GM23338 (cell line): ENCODE results near the gene PTAR1. TPM values are rescaled to one million over a fixed set of nuclear protein-coding genes. Genes with fewer than 3 reads are reported as not detected.

Experiments used
- ATAC-seq: fragments of 200-7000 bp; cut with Tn5 transposase; 3 replicates; pipeline ENCODE4 v1.9.1; 2020
- DNase-seq: peaks from one replicate; pipeline ENCODE4 v3.0.0-alpha.2; 2015; ENCODE audit warnings: low spot score
- H2AFZ ChIP-seq: fragments of 200-600 bp; sonication (generic); 2 replicates; pipeline ENCODE4 v1.8.0; 2016; ENCODE audit warnings: antibody characterized with exemption, mild to moderate bottlenecking, moderate library complexity
- H3F3A ChIP-seq: fragments of 200-600 bp; sonication (generic); replicated peaks from 2 replicates; pipeline ENCODE4 v1.8.0; 2017; ENCODE audit warnings: antibody characterized with exemption, mixed run types, low read depth
- H3K27ac ChIP-seq: fragments of 200-600 bp; sonication (generic); 2 replicates; pipeline ENCODE4 v1.6.1; 2016; ENCODE audit warnings: low read depth
- H3K27me3 ChIP-seq: fragments of 200-600 bp; sonication (generic); 2 replicates; pipeline ENCODE4 v1.8.0; 2016; ENCODE audit warnings: mild to moderate bottlenecking, mixed run types, moderate library complexity; ENCODE audit not compliant: insufficient read depth
- H3K36me3 ChIP-seq: fragments of 200-600 bp; sonication (generic); 2 replicates; pipeline ENCODE4 v1.8.0; 2016; ENCODE audit warnings: mild to moderate bottlenecking; ENCODE audit not compliant: insufficient read depth
- H3K4me1 ChIP-seq: fragments of 200-600 bp; sonication (generic); 2 replicates; pipeline ENCODE4 v1.8.0; 2016; ENCODE audit warnings: mild to moderate bottlenecking, moderate library complexity; ENCODE audit not compliant: insufficient read depth
- H3K4me2 ChIP-seq: fragments of 200-600 bp; sonication (generic); 2 replicates; pipeline ENCODE4 v1.7.1; 2017; ENCODE audit warnings: mixed run types
- H3K4me3 ChIP-seq: fragments of 200-600 bp; sonication (generic); 2 replicates; pipeline ENCODE4 v1.6.1; 2016; ENCODE audit warnings: mixed run types
- H3K79me2 ChIP-seq: fragments of 200-600 bp; sonication (generic); replicated peaks from 2 replicates; pipeline ENCODE4 v1.8.0; 2017; ENCODE audit warnings: mild to moderate bottlenecking; ENCODE audit not compliant: insufficient read depth
- H3K9me2 ChIP-seq: fragments of 200-600 bp; sonication (generic); 2 replicates; pipeline ENCODE4 v1.8.0; 2017; ENCODE audit not compliant: insufficient read depth
- H4K20me1 ChIP-seq: fragments of 200-600 bp; sonication (generic); replicated peaks from 2 replicates; pipeline ENCODE4 v1.8.0; 2017; ENCODE audit warnings: mild to moderate bottlenecking; ENCODE audit not compliant: insufficient read depth
- H3K27ac Mint-ChIP-seq: 2 replicates; pipeline ENCODE4 v1.8.0; 2020; ENCODE audit warnings: inconsistent platforms, mild to moderate bottlenecking, moderate library complexity, mixed read lengths
- H3K27me3 Mint-ChIP-seq: 3 replicates; pipeline ENCODE4 v1.8.0; 2022; ENCODE audit warnings: low read depth, mild to moderate bottlenecking, moderate library complexity, mixed read lengths, inconsistent platforms; ENCODE audit not compliant: insufficient read depth, poor library complexity
- H3K36me3 Mint-ChIP-seq: 3 replicates; pipeline ENCODE4 v1.8.0; 2021; ENCODE audit warnings: low read depth, mild to moderate bottlenecking, inconsistent platforms, moderate library complexity, mixed read lengths
- H3K4me1 Mint-ChIP-seq: 3 replicates; pipeline ENCODE4 v1.8.0; 2020; ENCODE audit warnings: mild to moderate bottlenecking, inconsistent platforms, mixed read lengths
- H3K4me3 Mint-ChIP-seq: 3 replicates; pipeline ENCODE4 v1.8.0; 2021; ENCODE audit warnings: moderate library complexity, mild to moderate bottlenecking, inconsistent platforms, mixed read lengths
- H3K9me3 Mint-ChIP-seq: 3 replicates; pipeline ENCODE4 v1.8.0; 2020; ENCODE audit warnings: moderate library complexity, mild to moderate bottlenecking, inconsistent platforms, mixed read lengths
- CREB1 ChIP-seq: fragments of 250-450 bp; sonication (Bioruptor Pico); IDR thresholded peaks from 2 replicates; pipeline ENCODE4 v1.5.0; 2020; ENCODE audit warnings: low read depth, mild to moderate bottlenecking, moderate library complexity
- ETS1 ChIP-seq: IDR thresholded peaks from 2 replicates; pipeline ENCODE4 v1.6.1; 2016; ENCODE audit warnings: antibody characterized with exemption
- EZH2 ChIP-seq: fragments of 200-600 bp; sonication (generic); IDR thresholded peaks from one replicate; pipeline ENCODE4 v1.8.0; 2017; ENCODE audit warnings: antibody characterized with exemption, mild to moderate bottlenecking, low read depth; ENCODE audit not compliant: unreplicated experiment
- EZH2phosphoT487 ChIP-seq: fragments of 200-600 bp; sonication (generic); IDR thresholded peaks from one replicate; pipeline ENCODE4 v1.8.1; 2018; ENCODE audit warnings: antibody characterized with exemption; ENCODE audit not compliant: unreplicated experiment
- JUNB ChIP-seq: IDR thresholded peaks from one replicate; pipeline ENCODE4 v1.6.1; 2016; ENCODE audit warnings: antibody characterized with exemption; ENCODE audit not compliant: unreplicated experiment
- NANOG ChIP-seq: IDR thresholded peaks from 2 replicates; pipeline ENCODE4 v1.6.1; 2016; ENCODE audit warnings: antibody characterized with exemption, borderline replicate concordance
- POLR2AphosphoS5 ChIP-seq: IDR thresholded peaks from 2 replicates; pipeline ENCODE4 v1.6.1; 2016; ENCODE audit warnings: antibody characterized with exemption, low read depth
- STAT1 ChIP-seq: IDR thresholded peaks from one replicate; pipeline ENCODE4 v1.6.1; 2016; ENCODE audit warnings: antibody characterized with exemption; ENCODE audit not compliant: unreplicated experiment
- ZNF114 ChIP-seq: fragments of 250-450 bp; sonication (Bioruptor Pico); IDR thresholded peaks from 2 replicates; pipeline ENCODE4 v1.5.0; 2020; ENCODE audit warnings: mild to moderate bottlenecking, moderate library complexity
- ZNF331 ChIP-seq: fragments of 250-450 bp; sonication (Bioruptor Pico); IDR thresholded peaks from 2 replicates; pipeline ENCODE4 v1.5.0; 2020; ENCODE audit warnings: low read depth, mild to moderate bottlenecking, moderate library complexity
- ZNF462 ChIP-seq: fragments of 250-450 bp; sonication (Bioruptor Pico); IDR thresholded peaks from 2 replicates; pipeline ENCODE4 v1.5.0; 2020; ENCODE audit warnings: mild to moderate bottlenecking, moderate library complexity
- polyA plus RNA-seq: library from polyadenylated mRNA; unstranded; fragments of >200 nt; fragmentation: Nextera tagmentation; extraction: Ambion mirVana; gene quantifications from 2 replicates; pipeline ENCODE4 v1.2.1, GENCODE V29; 2016
- total RNA-seq: library from RNA; depleted of rRNA; stranded (reverse); fragments of >200 nt; shearing (Covaris generic); gene quantifications from 2 replicates; pipeline ENCODE4 v1.2.3, GENCODE V29; 2014
- TF ChIP-seq, protein P1 (sequence below), 2 experiments: fragments of 200-600 bp in 1 of 2; sonication (generic) in 1 of 2; conservative IDR thresholded peaks; 2 replicates each; pipeline versions ENCODE4 v1.5.1 to v1.6.1; 2016 to 2017; ENCODE audit warnings: antibody characterized with exemption in 2 of 2, low read depth in 2 of 2, mild to moderate bottlenecking in 2 of 2, moderate library complexity in 1 of 2
- TF ChIP-seq, protein P2 (sequence below): IDR thresholded peaks from one replicate; pipeline ENCODE4 v1.6.1; 2018; ENCODE audit warnings: antibody characterized with exemption; ENCODE audit not compliant: unreplicated experiment

The PTAR1 gene
- total and polyA plus RNA-seq, 2 experiments from 2014 or later: 35.2 to 219 TPM

DNA sequence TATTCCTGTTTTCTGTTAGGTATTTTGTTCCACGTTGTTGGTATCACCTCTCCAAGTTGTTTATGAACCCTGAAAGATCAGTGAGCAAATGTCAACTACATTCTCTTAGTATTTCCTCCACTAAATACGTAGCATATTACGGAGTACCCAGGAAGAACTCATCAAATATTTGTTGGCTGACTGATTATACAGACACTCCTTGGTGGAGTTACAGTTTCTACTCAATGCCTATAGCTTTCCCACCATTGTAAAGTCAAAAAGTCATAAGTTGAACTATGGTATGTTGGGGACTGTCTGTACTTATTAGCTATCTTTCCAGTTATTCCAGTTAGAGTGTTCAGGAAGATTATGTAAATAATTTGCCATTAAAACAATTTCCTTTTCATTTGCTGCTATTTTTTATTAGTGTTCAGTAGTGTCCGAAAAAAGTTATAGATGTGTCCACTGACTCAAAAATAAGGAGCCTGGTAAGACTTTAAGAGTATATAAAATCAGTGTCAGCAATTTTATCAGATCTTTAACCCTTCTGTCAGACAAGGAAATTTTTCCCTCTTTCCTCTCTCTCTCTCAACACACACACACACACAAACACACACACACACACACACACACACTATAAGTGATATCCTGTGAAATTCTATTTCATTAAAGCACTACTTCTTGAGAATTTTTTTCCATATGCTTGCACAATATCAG lies 80.8 kb downstream of the PTAR1 start:
- no peak overlapping the region for H3K4me3 ChIP-seq
- no peaks in the 10 kb centered on the region for H3K36me3 Mint-ChIP-seq
- no peaks in the 10 kb centered on the region for H3K4me1 ChIP-seq
- no peaks in the 10 kb centered on the region for H3K79me2 ChIP-seq
- no peak overlapping the region for H3K27ac ChIP-seq
- no peak overlapping the region for H2AFZ ChIP-seq
- no peaks in the 10 kb centered on the region for H3K9me2 ChIP-seq
- ATAC-seq: no peak
- H3K4me1 Mint-ChIP-seq: peaks cover 7% of the 10 kb centered on the region; the same call in 1 of the 3 replicates
- no peaks in the 10 kb centered on the region for H3F3A ChIP-seq
- H3K36me3 ChIP-seq: no peaks in the 10 kb centered on the region
- H3K4me2 ChIP-seq: no peak overlapping the region
- no peaks in the 10 kb centered on the region for H3K27me3 ChIP-seq
- TF ChIP-seq ZNF331 (CRISPR knock-in tag) (no peak), CREB1 (CRISPR knock-in tag) (no peak), EZH2phosphoT487 (no peak), NANOG (no peak), JUNB (no peak), EZH2 (no peak), ETS1 (no peak), ZNF114 (no peak), ZNF462 (CRISPR knock-in tag) (no peak), POLR2AphosphoS5 (no peak), STAT1 (no peak)
- TF ChIP-seq, protein P1, sequence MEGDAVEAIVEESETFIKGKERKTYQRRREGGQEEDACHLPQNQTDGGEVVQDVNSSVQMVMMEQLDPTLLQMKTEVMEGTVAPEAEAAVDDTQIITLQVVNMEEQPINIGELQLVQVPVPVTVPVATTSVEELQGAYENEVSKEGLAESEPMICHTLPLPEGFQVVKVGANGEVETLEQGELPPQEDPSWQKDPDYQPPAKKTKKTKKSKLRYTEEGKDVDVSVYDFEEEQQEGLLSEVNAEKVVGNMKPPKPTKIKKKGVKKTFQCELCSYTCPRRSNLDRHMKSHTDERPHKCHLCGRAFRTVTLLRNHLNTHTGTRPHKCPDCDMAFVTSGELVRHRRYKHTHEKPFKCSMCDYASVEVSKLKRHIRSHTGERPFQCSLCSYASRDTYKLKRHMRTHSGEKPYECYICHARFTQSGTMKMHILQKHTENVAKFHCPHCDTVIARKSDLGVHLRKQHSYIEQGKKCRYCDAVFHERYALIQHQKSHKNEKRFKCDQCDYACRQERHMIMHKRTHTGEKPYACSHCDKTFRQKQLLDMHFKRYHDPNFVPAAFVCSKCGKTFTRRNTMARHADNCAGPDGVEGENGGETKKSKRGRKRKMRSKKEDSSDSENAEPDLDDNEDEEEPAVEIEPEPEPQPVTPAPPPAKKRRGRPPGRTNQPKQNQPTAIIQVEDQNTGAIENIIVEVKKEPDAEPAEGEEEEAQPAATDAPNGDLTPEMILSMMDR (conservative IDR thresholded peaks at IDR 0.05; ENCODE audit: low read depth in 2 of 2): no peak
- TF ChIP-seq, protein P2, sequence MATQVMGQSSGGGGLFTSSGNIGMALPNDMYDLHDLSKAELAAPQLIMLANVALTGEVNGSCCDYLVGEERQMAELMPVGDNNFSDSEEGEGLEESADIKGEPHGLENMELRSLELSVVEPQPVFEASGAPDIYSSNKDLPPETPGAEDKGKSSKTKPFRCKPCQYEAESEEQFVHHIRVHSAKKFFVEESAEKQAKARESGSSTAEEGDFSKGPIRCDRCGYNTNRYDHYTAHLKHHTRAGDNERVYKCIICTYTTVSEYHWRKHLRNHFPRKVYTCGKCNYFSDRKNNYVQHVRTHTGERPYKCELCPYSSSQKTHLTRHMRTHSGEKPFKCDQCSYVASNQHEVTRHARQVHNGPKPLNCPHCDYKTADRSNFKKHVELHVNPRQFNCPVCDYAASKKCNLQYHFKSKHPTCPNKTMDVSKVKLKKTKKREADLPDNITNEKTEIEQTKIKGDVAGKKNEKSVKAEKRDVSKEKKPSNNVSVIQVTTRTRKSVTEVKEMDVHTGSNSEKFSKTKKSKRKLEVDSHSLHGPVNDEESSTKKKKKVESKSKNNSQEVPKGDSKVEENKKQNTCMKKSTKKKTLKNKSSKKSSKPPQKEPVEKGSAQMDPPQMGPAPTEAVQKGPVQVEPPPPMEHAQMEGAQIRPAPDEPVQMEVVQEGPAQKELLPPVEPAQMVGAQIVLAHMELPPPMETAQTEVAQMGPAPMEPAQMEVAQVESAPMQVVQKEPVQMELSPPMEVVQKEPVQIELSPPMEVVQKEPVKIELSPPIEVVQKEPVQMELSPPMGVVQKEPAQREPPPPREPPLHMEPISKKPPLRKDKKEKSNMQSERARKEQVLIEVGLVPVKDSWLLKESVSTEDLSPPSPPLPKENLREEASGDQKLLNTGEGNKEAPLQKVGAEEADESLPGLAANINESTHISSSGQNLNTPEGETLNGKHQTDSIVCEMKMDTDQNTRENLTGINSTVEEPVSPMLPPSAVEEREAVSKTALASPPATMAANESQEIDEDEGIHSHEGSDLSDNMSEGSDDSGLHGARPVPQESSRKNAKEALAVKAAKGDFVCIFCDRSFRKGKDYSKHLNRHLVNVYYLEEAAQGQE: no peak
- H3K27me3 Mint-ChIP-seq: peaks cover 4% of the 10 kb centered on the region
- H3K4me3 Mint-ChIP-seq: no peak overlapping the region
- H3K9me3 Mint-ChIP-seq: no peaks in the 10 kb centered on the region; the same call in 2 of the 3 replicates
- no peaks in the 10 kb centered on the region for H4K20me1 ChIP-seq
- H3K27ac Mint-ChIP-seq: no peak overlapping the region
- DNase-seq: no peak
